Parietal lobe (tissue), 2 donors: ENCODE measurements around the gene FOXR2. TPM values are rescaled to one million over a fixed set of nuclear protein-coding genes. Genes with fewer than 3 reads are reported as not detected.

Experiments
- small RNA-seq: library from RNA; depleted of rRNA; stranded (forward); fragments of <200 nt; gene quantifications from one replicate; pipeline ENCODE3, GENCODE V24; 2014; ENCODE audit warnings: low replicate concordance
- total RNA-seq: library from RNA; depleted of rRNA; stranded (reverse); fragments of >200 nt; gene quantifications from one replicate; pipeline ENCODE4 v1.2.3, GENCODE V29; 2014

FOXR2 gene
- total RNA-seq = not detected

GRCh38 chrX:55623100-55623499 lies at the start of gene FOXR2:
Gene FOXR2, plus strand, starts transcription at chrX:55623400. Its CDS starts 312 bp downstream, at chrX:55623712.

Small RNA genes within 50 kb of the gene (small RNA-seq; reads per million reads assigned to genes)
- not detected for gene RF00019

Other genes with a start within 250 kb of the FOXR2 start
- gene MAGEH1, start 171.3 kb upstream of the FOXR2 start, total RNA-seq = 79.5 TPM
- gene USP51, start 133.6 kb upstream of the FOXR2 start, total RNA-seq = 4.7 TPM
- 76.1 TPM for gene RRAGB, start 94.3 kb downstream of the FOXR2 start, total RNA-seq